Muscle of back (tissue), 11 donors: ENCODE data around the gene HYDIN. TPM values are rescaled to one million over a fixed set of nuclear protein-coding genes. Genes with fewer than 3 reads are reported as not detected.

Source experiments
- DNase-seq, 3 donors: peaks; one replicate each; pipeline versions ENCODE4 v3.0.0 to v3.0.0-alpha.2; 2013
- polyA plus RNA-seq, 10 donors: library from polyadenylated mRNA; unstranded; fragments of 120-200 nt; gene quantifications; one replicate each; pipeline ENCODE4 v1.2.1, GENCODE V29; 2013; ENCODE audit not compliant: insufficient read length in 10 of 10

HYDIN gene
- polyA plus RNA-seq, 10 donors, result 0.60 to 4.9 (median 1.6) TPM

GRCh38 chr16:70767377-70768202, 462.9 kb downstream of the HYDIN start:
- DNase-seq, result no peak

- DNase-seq, result no peak
Observed at GRCh38 chr16:70766658-70767057, 463.9 kb downstream of the HYDIN start.

- no peak for DNase-seq
Observed at GRCh38 chr16:70766176-70766575, 464.3 kb downstream of the HYDIN start.

GRCh38 chr16:70765491-70765890, 465.0 kb downstream of the HYDIN start:
- no peak for DNase-seq

GRCh38 chr16:70764632-70765031, 465.9 kb downstream of the HYDIN start:
- DNase-seq, result no peak

- no peak for DNase-seq
Observed at GRCh38 chr16:70760221-70760620, 470.3 kb downstream of the HYDIN start.

- no peak for DNase-seq
Observed at GRCh38 chr16:70759666-70760065, 470.9 kb downstream of the HYDIN start.

GRCh38 chr16:70758786-70759185, 471.7 kb downstream of the HYDIN start:
- no peak for DNase-seq

Other genes with a start within 250 kb of the HYDIN start
- gene CMTR2, start 58.7 kb upstream of the HYDIN start, polyA plus RNA-seq, result 10 to 100 TPM; 17.4 to 32.7 (median 23.5) TPM
- 1 to 10 TPM in 6 of 10 donors, under 1 TPM in 4; 0.46 to 3.1 (median 1.1) TPM for gene CALB2, start 128.0 kb upstream of the HYDIN start, polyA plus RNA-seq
- not detected for gene TLE7, start 211.3 kb upstream of the HYDIN start, polyA plus RNA-seq
- gene ZNF23, start 231.5 kb upstream of the HYDIN start, polyA plus RNA-seq, result 10 to 100 TPM in 7 of 10 donors, 1 to 10 TPM in 3; 9.1 to 14.0 (median 10.6) TPM